Trophoblast cell (in vitro differentiated cells and primary cell): ENCODE results near the gene GNL2.

Experiments
- DNase-seq, 2 donors: peaks; one replicate each; pipeline ENCODE4 v3.0.0-alpha.2; 2016
- H2AFZ ChIP-seq: 2 replicates; pipeline ENCODE4 v1.6.1; 2013; ENCODE audit warnings: low read length, moderate library complexity, mild to moderate bottlenecking; ENCODE audit not compliant: insufficient read depth, poor library complexity
- H2AK5ac ChIP-seq: 2 replicates; pipeline ENCODE4 v1.6.1; 2013; ENCODE audit warnings: mild to moderate bottlenecking, low read length
- H2BK120ac ChIP-seq: 2 replicates; pipeline ENCODE4 v1.6.1; 2013; ENCODE audit warnings: low read length, mild to moderate bottlenecking, moderate library complexity; ENCODE audit not compliant: insufficient read depth, poor library complexity
- H2BK12ac ChIP-seq: 2 replicates; pipeline ENCODE4 v1.6.1; 2013; ENCODE audit warnings: mild to moderate bottlenecking, low read length, moderate library complexity
- H2BK5ac ChIP-seq: 2 replicates; pipeline ENCODE4 v1.6.1; 2013; ENCODE audit warnings: low read length, low read depth, moderate library complexity, mild to moderate bottlenecking; ENCODE audit not compliant: poor library complexity
- H3K14ac ChIP-seq: 2 replicates; pipeline ENCODE4 v1.6.1; 2013; ENCODE audit warnings: mild to moderate bottlenecking, low read length
- H3K18ac ChIP-seq: 2 replicates; pipeline ENCODE4 v1.6.1; 2013; ENCODE audit warnings: mild to moderate bottlenecking, low read length
- H3K23ac ChIP-seq: 2 replicates; pipeline ENCODE4 v1.6.1; 2013; ENCODE audit warnings: low read length
- H3K27ac ChIP-seq: 2 replicates; pipeline ENCODE4 v1.5.1; 2013; ENCODE audit warnings: low read depth, mild to moderate bottlenecking, inconsistent platforms, low read length, moderate library complexity
- H3K27me3 ChIP-seq: 2 replicates; pipeline ENCODE4 v1.6.1; 2013; ENCODE audit warnings: inconsistent platforms, mild to moderate bottlenecking, low read length, moderate library complexity; ENCODE audit not compliant: insufficient read depth
- H3K36me3 ChIP-seq, 2 experiments: 1 replicate in 1 of 2; 2 replicates in 1 of 2; pipeline ENCODE4 v1.6.1; 2013; ENCODE audit warnings: low read length in 2 of 2, mild to moderate bottlenecking in 2 of 2, moderate library complexity in 1 of 2; ENCODE audit not compliant: insufficient read depth in 2 of 2, control insufficient read depth in 1 of 2
- H3K4ac ChIP-seq: 2 replicates; pipeline ENCODE4 v1.6.1; 2013; ENCODE audit warnings: low read depth, mild to moderate bottlenecking, low read length, moderate library complexity
- H3K4me1 ChIP-seq, 2 experiments: 1 replicate in 1 of 2; 2 replicates in 1 of 2; pipeline ENCODE4 v1.6.1; 2013; ENCODE audit warnings: low read length in 2 of 2, mild to moderate bottlenecking in 2 of 2, moderate library complexity in 1 of 2; ENCODE audit not compliant: insufficient read depth in 2 of 2, control insufficient read depth in 1 of 2
- H3K4me2 ChIP-seq: 2 replicates; pipeline ENCODE4 v1.6.1; 2013; ENCODE audit warnings: inconsistent platforms, mild to moderate bottlenecking, low read length, moderate library complexity
- H3K4me3 ChIP-seq: 2 replicates; pipeline ENCODE4 v1.5.1; 2013; ENCODE audit warnings: mild to moderate bottlenecking, low read depth, low read length, inconsistent platforms
- H3K79me1 ChIP-seq: one replicate; pipeline ENCODE4 v1.6.1; 2013; ENCODE audit warnings: low read length
- H3K79me2 ChIP-seq: 2 replicates; pipeline ENCODE4 v1.6.1; 2013; ENCODE audit warnings: low read length, mild to moderate bottlenecking; ENCODE audit not compliant: control insufficient read depth, insufficient read depth, poor library complexity
- H3K9ac ChIP-seq: 2 replicates; pipeline ENCODE4 v1.6.1; 2013; ENCODE audit warnings: mild to moderate bottlenecking, low read length
- H3K9me3 ChIP-seq: 2 replicates; pipeline ENCODE4 v1.6.1; 2013; ENCODE audit warnings: low read depth, mild to moderate bottlenecking, control low read depth, inconsistent platforms, low read length; ENCODE audit not compliant: insufficient read depth
- H4K12ac ChIP-seq: 2 replicates; pipeline ENCODE4 v1.6.1; 2013; ENCODE audit warnings: low read depth, mild to moderate bottlenecking, low read length, moderate library complexity
- H4K8ac ChIP-seq: 2 replicates; pipeline ENCODE4 v1.6.1; 2013; ENCODE audit warnings: low read depth, mild to moderate bottlenecking, low read length, moderate library complexity
- H4K91ac ChIP-seq: one replicate; pipeline ENCODE4 v1.6.1; 2013; ENCODE audit warnings: low read depth, mild to moderate bottlenecking, low read length, moderate library complexity
- WGBS: extraction: QIAGEN DNeasy Blood & Tissue Kit; methylation state at CpG from one replicate; pipeline ENCODE4 v1.1.7; 2013; ENCODE audit warnings: missing lambda C conversion rate; ENCODE audit not compliant: insufficient read length, insufficient coverage; ENCODE audit errors: extremely low coverage; 5-methylcytosine and 5-hydroxymethylcytosine counted together

The GNL2 gene

DNA sequence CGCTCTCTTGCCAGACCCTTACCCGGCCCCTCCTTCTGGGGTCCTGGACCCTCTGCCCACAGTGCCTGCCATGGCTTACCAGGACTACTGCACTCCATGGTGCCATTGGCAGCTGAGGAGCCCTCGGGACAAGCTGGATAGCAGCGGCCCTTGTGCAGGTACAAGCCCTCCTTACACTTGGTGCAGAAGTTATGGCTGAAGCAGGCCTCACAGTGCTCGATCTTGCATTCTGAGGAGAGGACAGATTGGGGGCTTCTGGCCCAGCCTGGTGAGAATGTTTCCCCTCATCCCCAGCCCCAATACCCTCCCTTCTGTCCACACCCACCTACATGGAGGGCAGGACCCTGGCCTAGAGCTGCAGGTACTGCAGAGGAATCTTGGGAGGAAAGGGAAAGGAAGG, 18.4 kb upstream of the GNL2 start:
- Histone ChIP-seq H3K4me2 (no peak overlapping the region), H2BK12ac (no peak overlapping the region), H3K14ac (no peak overlapping the region), H3K18ac (no peak overlapping the region), H3K4me1 (no peaks in the 10 kb centered on the region), H3K27me3 (no peaks in the 10 kb centered on the region), H3K9ac (no peak overlapping the region), H2AFZ (no peak overlapping the region), H3K79me1 (no peaks in the 10 kb centered on the region), H3K23ac (no peak overlapping the region), H4K91ac (no peak overlapping the region), H2BK120ac (no peak overlapping the region), H4K12ac (no peak overlapping the region), H3K4ac (no peak overlapping the region), H2AK5ac (no peak overlapping the region), H2BK5ac (no peak overlapping the region), H3K36me3 (no peaks in the 10 kb centered on the region), H3K27ac (no peak overlapping the region), H3K79me2 (no peaks in the 10 kb centered on the region), H4K8ac (no peak overlapping the region), H3K4me3 (no peak overlapping the region), H3K9me3 (peaks cover 1% of the 10 kb centered on the region)
- no peak for DNase-seq
- WGBS = no CpG with 5 or more reads among the region's 5 CpGs

GRCh38 chr1:37612186-37612585, 16.4 kb upstream of the GNL2 start:
- Histone ChIP-seq H3K23ac (no peak overlapping the region), H3K14ac (no peak overlapping the region), H3K27me3 (no peaks in the 10 kb centered on the region), H3K9ac (no peak overlapping the region), H3K79me2 (no peaks in the 10 kb centered on the region), H3K27ac (no peak overlapping the region), H2AK5ac (no peak overlapping the region), H4K91ac (no peak overlapping the region), H3K9me3 (peaks cover 1% of the 10 kb centered on the region), H3K4ac (no peak overlapping the region), H2BK12ac (no peak overlapping the region), H3K4me3 (no peak overlapping the region), H3K4me1 (no peaks in the 10 kb centered on the region), H2AFZ (no peak overlapping the region), H4K12ac (no peak overlapping the region), H3K4me2 (no peak overlapping the region), H3K79me1 (no peaks in the 10 kb centered on the region), H2BK5ac (no peak overlapping the region), H4K8ac (no peak overlapping the region), H3K18ac (no peak overlapping the region), H3K36me3 (no peaks in the 10 kb centered on the region), H2BK120ac (no peak overlapping the region)
- no peak for DNase-seq
- WGBS = no CpG with 5 or more reads among the region's 4 CpGs

GRCh38 chr1:37609994-37610393, 14.3 kb upstream of the GNL2 start:
- WGBS = no CpG with 5 or more reads among the region's 2 CpGs
- no peak overlapping the region for H3K4me3 ChIP-seq
- no peak overlapping the region for H2BK5ac ChIP-seq

DNA sequence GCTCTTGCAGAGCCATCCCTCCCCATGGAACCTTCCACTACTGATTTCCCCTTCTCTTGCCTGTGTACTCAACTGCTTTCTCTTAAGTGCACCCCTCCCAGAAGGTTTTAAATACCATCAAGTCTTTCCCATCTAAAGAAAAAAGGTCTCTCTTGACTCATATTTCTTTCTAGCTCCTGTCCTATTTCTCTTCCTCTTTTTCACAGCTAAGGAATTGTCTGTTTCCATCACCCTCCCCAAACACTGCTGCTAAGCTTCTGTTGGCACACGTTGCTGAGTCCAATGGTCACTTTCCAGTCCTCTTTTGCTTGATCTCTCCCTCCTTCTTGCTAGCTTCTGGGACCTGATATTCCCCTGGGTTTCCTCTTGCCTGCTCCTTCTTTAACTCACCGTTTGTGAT, 13.3 kb upstream of the GNL2 start:
- no peak overlapping the region for H3K4me3 ChIP-seq
- H3K27ac ChIP-seq = no peak overlapping the region
- no peak overlapping the region for H2AFZ ChIP-seq
- no peak overlapping the region for H3K23ac ChIP-seq
- H2BK120ac ChIP-seq = no peak overlapping the region
- H4K8ac ChIP-seq = no peak overlapping the region
- DNase-seq = no peak
- H3K36me3 ChIP-seq = no peaks in the 10 kb centered on the region
- no peak overlapping the region for H2BK5ac ChIP-seq
- no peak overlapping the region for H3K14ac ChIP-seq
- H3K9me3 ChIP-seq = no peaks in the 10 kb centered on the region
- H3K18ac ChIP-seq = no peak overlapping the region
- no peak overlapping the region for H4K91ac ChIP-seq
- no peaks in the 10 kb centered on the region for H3K79me2 ChIP-seq
- no peak overlapping the region for H3K9ac ChIP-seq
- H3K27me3 ChIP-seq = no peaks in the 10 kb centered on the region
- H3K4ac ChIP-seq = no peak overlapping the region
- H2AK5ac ChIP-seq = no peak overlapping the region
- peaks cover 0 to 2% of the 10 kb centered on the region in 2 experiments for H3K4me1 ChIP-seq
- H3K4me2 ChIP-seq = no peak overlapping the region
- no peaks in the 10 kb centered on the region for H3K79me1 ChIP-seq
- no peak overlapping the region for H4K12ac ChIP-seq
- H2BK12ac ChIP-seq = no peak overlapping the region
- no CpG with 5 or more reads among the region's 2 CpGs for WGBS

More at GRCh38 chr1:37609994-37610393, 14.3 kb upstream of the GNL2 start:
- H2AFZ ChIP-seq = no peak overlapping the region
- H3K18ac ChIP-seq = no peak overlapping the region
- no peaks in the 10 kb centered on the region for H3K36me3 ChIP-seq
- DNase-seq = no peak
- no peak overlapping the region for H2AK5ac ChIP-seq
- peaks cover 0 to 2% of the 10 kb centered on the region in 2 experiments for H3K4me1 ChIP-seq
- H3K79me2 ChIP-seq = no peaks in the 10 kb centered on the region
- no peak overlapping the region for H3K27ac ChIP-seq
- H3K14ac ChIP-seq = no peak overlapping the region
- no peak overlapping the region for H3K4me2 ChIP-seq
- no peaks in the 10 kb centered on the region for H3K27me3 ChIP-seq
- no peaks in the 10 kb centered on the region for H3K79me1 ChIP-seq
- no peak overlapping the region for H3K4ac ChIP-seq
- no peak overlapping the region for H4K8ac ChIP-seq
- no peak overlapping the region for H2BK120ac ChIP-seq
- H2BK12ac ChIP-seq = no peak overlapping the region
- H3K23ac ChIP-seq = no peak overlapping the region
- no peak overlapping the region for H4K91ac ChIP-seq
- H3K9ac ChIP-seq = no peak overlapping the region
- H3K9me3 ChIP-seq = no peaks in the 10 kb centered on the region
- H4K12ac ChIP-seq = no peak overlapping the region
